ENCODE data around the gene KLF7. TPM values are rescaled to one million over a fixed set of nuclear protein-coding genes. Genes with fewer than 3 reads are reported as not detected.

The KLF7 gene
- total RNA-seq = 10 to 100 TPM; 31.0 to 41.8 TPM
- 10 to 100 TPM; 14.8 to 19.7 (median 17.2) TPM for polyA plus RNA-seq (ENCODE audit: insufficient read length in 6 of 6)
- long read RNA-seq, donor 1, full-length matches to known transcripts = 5 of 5 reads
- long read RNA-seq, donor 1, partial matches to known transcripts = 0 of 5 reads
- long read RNA-seq, donor 1, other reads (novel, unspliced or antisense) = 0 of 5 reads
- long read RNA-seq, donor 2, full-length matches to known transcripts = 3 of 3 reads
- long read RNA-seq, donor 2, partial matches to known transcripts = 0 of 3 reads
- long read RNA-seq, donor 2, other reads (novel, unspliced or antisense) = 0 of 3 reads
- long read RNA-seq, donor 3, full-length matches to known transcripts = 1 of 1 reads
- long read RNA-seq, donor 3, partial matches to known transcripts = 0 of 1 reads
- long read RNA-seq, donor 3, other reads (novel, unspliced or antisense) = 0 of 1 reads
- long read RNA-seq, donor 4, partial matches to known transcripts = 0 of 2 reads
- long read RNA-seq, donor 4, other reads (novel, unspliced or antisense) = 2 of 2 reads
- long read RNA-seq, donor 5, full-length matches to known transcripts = 2 of 2 reads
- long read RNA-seq, donor 5, partial matches to known transcripts = 0 of 2 reads
- long read RNA-seq, donor 5, other reads (novel, unspliced or antisense) = 0 of 2 reads
- long read RNA-seq, donor 6, full-length matches to known transcripts = 1 of 1 reads
- long read RNA-seq, donor 6, partial matches to known transcripts = 0 of 1 reads
- long read RNA-seq, donor 6, other reads (novel, unspliced or antisense) = 0 of 1 reads
- long read RNA-seq, donor 7 = 0 reads
- long read RNA-seq, donor 8, full-length matches to known transcripts = 1 of 1 reads
- long read RNA-seq, donor 8, partial matches to known transcripts = 0 of 1 reads
- long read RNA-seq, donor 8, other reads (novel, unspliced or antisense) = 0 of 1 reads
- long read RNA-seq, donor 9 = 0 reads
- long read RNA-seq, donor 10, partial matches to known transcripts = 0 of 1 reads
- long read RNA-seq, donor 10, other reads (novel, unspliced or antisense) = 1 of 1 reads
- long read RNA-seq, donor 11, full-length matches to known transcripts = 7 of 7 reads
- long read RNA-seq, donor 11, partial matches to known transcripts = 0 of 7 reads
- long read RNA-seq, donor 11, other reads (novel, unspliced or antisense) = 0 of 7 reads
- long read RNA-seq, donor 12, full-length matches to known transcripts = 4 of 4 reads
- long read RNA-seq, donor 12, partial matches to known transcripts = 0 of 4 reads
- long read RNA-seq, donor 12, other reads (novel, unspliced or antisense) = 0 of 4 reads

GRCh38 chr2:207165121-207166038 is at the start of gene KLF7:
TSS of gene KLF7 (minus strand) at chr2:207165948. CDS start at chr2:207165568, 380 bp downstream.
- Histone ChIP-seq H3K27ac (peak within 1 kb of the TSS; percentile 100), H3K9me3 (no peaks in the 10 kb centered on the region), H3K36me3 (no peaks in the 10 kb centered on the region), H3K27me3 (no peaks in the 10 kb centered on the region), H3K4me3 (peak within 1 kb of the TSS; percentile 66 to 68), H3K4me1 (peaks cover 16 to 43% of the 10 kb centered on the region in 2 donors)
- ATAC-seq (peak; percentile 19), DNase-seq (peak; percentile 55 to 83 (median 72))
- TF ChIP-seq CTCF (IDR thresholded peaks at IDR 0.05) = no peak
- intact Hi-C loops (cut with DNase I) = loop anchor here in 1 of 2 donors (10.0 kb wide), 1 partner anchor 181 kb away; no protein-coding TSS in a partner anchor

GRCh38 chr2:207215308-207215707 is 49.6 kb upstream of the KLF7 start:
- Histone ChIP-seq H3K27me3 (no peaks in the 10 kb centered on the region), H3K27ac (no peak overlapping the region), H3K4me1 (no peaks in the 10 kb centered on the region), H3K36me3 (no peaks in the 10 kb centered on the region), H3K4me3 (no peak overlapping the region), H3K9me3 (no peaks in the 10 kb centered on the region)
- no peak for TF ChIP-seq CTCF (IDR thresholded peaks at IDR 0.05)
- DNase-seq (no peak), ATAC-seq (no peak)
- intact Hi-C loops (cut with DNase I) = no loop called here

- Histone ChIP-seq H3K4me3 (no peak overlapping the region), H3K27me3 (no peaks in the 10 kb centered on the region), H3K27ac (no peak overlapping the region), H3K36me3 (no peaks in the 10 kb centered on the region), H3K9me3 (no peaks in the 10 kb centered on the region), H3K4me1 (no peaks in the 10 kb centered on the region)
- no peak for ATAC-seq
- no peak for TF ChIP-seq CTCF (IDR thresholded peaks at IDR 0.05)
- intact Hi-C loops (cut with DNase I) = no loop called here
- no peak for DNase-seq
Measured at GRCh38 chr2:207214446-207214845, 48.7 kb upstream of the KLF7 start.

GRCh38 chr2:207206011-207206410 is 40.3 kb upstream of the KLF7 start:
- ATAC-seq = no peak
- no peaks in the 10 kb centered on the region for H3K27me3 ChIP-seq
- no peak overlapping the region for H3K4me3 ChIP-seq
- no peaks in the 10 kb centered on the region for H3K9me3 ChIP-seq
- intact Hi-C loops (cut with DNase I) = no loop called here
- no peaks in the 10 kb centered on the region for H3K36me3 ChIP-seq
- no peaks in the 10 kb centered on the region for H3K4me1 ChIP-seq
- no peak overlapping the region for H3K27ac ChIP-seq
- TF ChIP-seq CTCF (IDR thresholded peaks at IDR 0.05) = no peak
- no peak for DNase-seq

All from left lung (tissue), 14 donors.